B cell (primary cell): Measurements from ENCODE around the gene ZNF846. TPM values are rescaled to one million over a fixed set of nuclear protein-coding genes. Genes with fewer than 3 reads are reported as not detected.
"Not testable (repeated sequence)": the region's sequence is repeated elsewhere in the genome, so short reads cannot be mapped to it uniquely, and the experiment has no call there.

Experiments used
- ATAC-seq: fragments of 200-7000 bp; cut with Tn5 transposase; one replicate; pipeline ENCODE4 v1.10.0; 2021; ENCODE audit warnings: low read depth, mild to moderate bottlenecking, moderate number of reproducible peaks, moderate library complexity
- CTCF ChIA-PET: fragments of 350-600 bp; sonication (Branson Sonifier 250); formaldehyde crosslinking; loops from one replicate; lab custom pipeline; 2021; ENCODE audit warnings: antibody characterized with exemption, inconsistent platforms; lab: Charles Lee
- POLR2A ChIA-PET: fragments of 350-600 bp; sonication (Branson Sonifier 250); formaldehyde crosslinking; loops from one replicate; lab custom pipeline; 2021; ENCODE audit warnings: antibody characterized with exemption; lab: Charles Lee
- DNase-seq: peaks from one replicate; pipeline ENCODE4 v3.0.0; 2013
- H2AFZ ChIP-seq: 2 replicates; pipeline ENCODE4 v1.6.1; 2012; ENCODE audit warnings: mild to moderate bottlenecking, low read depth, low read length; ENCODE audit not compliant: insufficient read depth, poor library complexity, severe bottlenecking
- H3K27ac ChIP-seq, 2 donors: 1 replicate in 1 of 2; 2 replicates in 1 of 2; pipeline ENCODE4 v1.5.1; 2012 to 2013; ENCODE audit warnings: low read length in 2 of 2, mild to moderate bottlenecking in 2 of 2, moderate library complexity in 1 of 2
- H3K27me3 ChIP-seq, 4 experiments: fragments of 200-600 bp in 1 of 4; sonication (generic) in 1 of 4; replicated peaks in 1 of 4; 1 replicate in 2 of 4; 2 replicates in 2 of 4; pipeline versions ENCODE4 v1.6.1 to v1.7.0; 2013 to 2016; ENCODE audit warnings: low read length in 3 of 4, mild to moderate bottlenecking in 2 of 4, mixed read lengths in 1 of 4, moderate library complexity in 1 of 4; ENCODE audit not compliant: insufficient read depth in 4 of 4, control insufficient read depth in 3 of 4; ENCODE audit errors: control extremely low read depth in 1 of 4
- H3K36me3 ChIP-seq, 2 experiments: replicated peaks in 1 of 2; 1 replicate in 1 of 2; 2 replicates in 1 of 2; pipeline versions ENCODE4 v1.6.1 to v1.7.1; 2013; ENCODE audit warnings: low read length in 1 of 2; ENCODE audit not compliant: insufficient read depth in 2 of 2, control insufficient read depth in 1 of 2; ENCODE audit errors: control extremely low read depth in 1 of 2, extremely low read depth in 1 of 2
- H3K4me1 ChIP-seq, 2 donors: fragments of 200-600 bp in 1 of 2; sonication (generic) in 1 of 2; 1 replicate in 1 of 2; 2 replicates in 1 of 2; pipeline versions ENCODE4 v1.5.1 to v1.6.1; 2013 to 2017; ENCODE audit warnings: low read length in 2 of 2; ENCODE audit not compliant: control insufficient read depth in 2 of 2, insufficient read depth in 2 of 2
- H3K4me2 ChIP-seq: replicated peaks from 2 replicates; pipeline ENCODE3; 2012; ENCODE audit warnings: mild to moderate bottlenecking, low read depth, low read length; ENCODE audit not compliant: poor library complexity, severe bottlenecking
- H3K4me3 ChIP-seq, 5 experiments: fragments of 200-600 bp in 1 of 5; sonication (generic) in 1 of 5; 1 replicate in 3 of 5; 2 replicates in 2 of 5; pipeline versions ENCODE4 v1.5.1 to v1.7.0; 2011 to 2016; ENCODE audit warnings: low read length in 4 of 5, mild to moderate bottlenecking in 4 of 5, low read depth in 2 of 5, control low read depth in 1 of 5, moderate library complexity in 1 of 5; ENCODE audit not compliant: insufficient read depth in 1 of 5; ENCODE audit errors: control extremely low read depth in 1 of 5, extremely low read depth in 1 of 5
- H3K79me2 ChIP-seq: fragments of 200-600 bp; sonication (generic); one replicate; pipeline ENCODE4 v1.6.0; 2016; ENCODE audit warnings: low read length; ENCODE audit not compliant: control insufficient read depth, insufficient read depth
- H3K9ac ChIP-seq: fragments of 200-600 bp; sonication (generic); 2 replicates; pipeline ENCODE4 v1.6.1; 2017; ENCODE audit warnings: mild to moderate bottlenecking, low read length, moderate library complexity
- H3K9me3 ChIP-seq, 3 donors: one replicate each; pipeline versions ENCODE4 v1.6.1 to v1.7.1; 2013; ENCODE audit warnings: low read length in 2 of 3; ENCODE audit not compliant: control insufficient read depth in 2 of 3, insufficient read depth in 1 of 3; ENCODE audit errors: control extremely low read depth in 1 of 3
- H4K20me1 ChIP-seq: 2 replicates; pipeline ENCODE4 v1.6.0; 2012; ENCODE audit warnings: mild to moderate bottlenecking, low read length; ENCODE audit not compliant: insufficient read depth, control insufficient read depth, poor library complexity, severe bottlenecking
- H3K27ac Mint-ChIP-seq: one replicate; pipeline ENCODE4 v1.8.0; 2021; ENCODE audit warnings: mixed read lengths
- H3K27me3 Mint-ChIP-seq: one replicate; pipeline ENCODE4 v1.8.0; 2021; ENCODE audit warnings: mixed read lengths
- H3K4me1 Mint-ChIP-seq: one replicate; pipeline ENCODE4 v1.8.0; 2021; ENCODE audit warnings: mixed read lengths
- H3K4me3 Mint-ChIP-seq: one replicate; pipeline ENCODE4 v1.8.0; 2021; ENCODE audit warnings: mixed read lengths
- H3K9me3 Mint-ChIP-seq: one replicate; pipeline ENCODE4 v1.8.0; 2022; ENCODE audit warnings: mixed read lengths; ENCODE audit not compliant: insufficient read depth
- EZH2 ChIP-seq: IDR thresholded peaks from 2 replicates; pipeline ENCODE4 v1.6.1; 2012; ENCODE audit warnings: borderline replicate concordance, low read depth, mild to moderate bottlenecking, moderate library complexity, low read length; ENCODE audit not compliant: insufficient read depth, poor library complexity, severe bottlenecking
- WGBS: methylation state at CpG from one replicate; pipeline ENCODE4 v1.1.5; 2013; ENCODE audit warnings: missing lambda C conversion rate; ENCODE audit not compliant: insufficient coverage; 5-methylcytosine and 5-hydroxymethylcytosine counted together
- intact Hi-C: fragments of 100-400 bp; cut with micrococcal nuclease; formaldehyde crosslinking; loops from one replicate; pipeline ENCODE4 v1.10.0; 2022
- polyA plus RNA-seq: library from polyadenylated mRNA; depleted of rRNA; stranded (reverse); fragments of >200 nt; gene quantifications from 2 replicates; pipeline ENCODE4 v1.2.3, GENCODE V29; 2012
- total RNA-seq, 2 donors: library from RNA; stranded (reverse); fragments of 120-200 nt in 1 of 2; gene quantifications; 1 replicate in 1 of 2; 2 replicates in 1 of 2; pipeline versions ENCODE4 v1.2.3 to v1.2.4, GENCODE V29; 2013 to 2022
- TF ChIP-seq, protein P1 (sequence below): fragments of 200-600 bp; IDR thresholded peaks from one replicate; pipeline ENCODE4 v1.8.0; 2022; ENCODE audit warnings: antibody characterized with exemption, mild to moderate bottlenecking

The ZNF846 gene
- total and polyA plus RNA-seq, 2 donors (not counting 1 experiment from before 2014, with no cell fraction given), result 8.8 to 18.2 TPM

GRCh38 chr19:9741476-9742171 lies 26.9 kb downstream of the ZNF846 start:
- ChIA-PET POLR2A (no interaction called here), CTCF (no interaction called here)
- H3K27ac ChIP-seq, result no peak overlapping the region
- intact Hi-C loops, result no loop called here
- H3K36me3 ChIP-seq, result no peaks in the 10 kb centered on the region
- no peaks in the 10 kb centered on the region for H4K20me1 ChIP-seq
- Mint-ChIP-seq H3K4me3 (no peak overlapping the region), H3K4me1 (no peaks in the 10 kb centered on the region), H3K27ac (no peak overlapping the region), H3K9me3 (peaks cover 4% of the 10 kb centered on the region), H3K27me3 (no peaks in the 10 kb centered on the region)
- no peaks in the 10 kb centered on the region for H3K27me3 ChIP-seq
- H3K9me3 ChIP-seq, result peaks cover 0 to 6% (median 0%) of the 10 kb centered on the region in 3 donors
- no peaks in the 10 kb centered on the region for H3K4me1 ChIP-seq
- WGBS, result 97% methylated on average over 4 of the region's 5 CpGs
- DNase-seq (no peak), ATAC-seq (no peak)
- TF ChIP-seq, protein P1, sequence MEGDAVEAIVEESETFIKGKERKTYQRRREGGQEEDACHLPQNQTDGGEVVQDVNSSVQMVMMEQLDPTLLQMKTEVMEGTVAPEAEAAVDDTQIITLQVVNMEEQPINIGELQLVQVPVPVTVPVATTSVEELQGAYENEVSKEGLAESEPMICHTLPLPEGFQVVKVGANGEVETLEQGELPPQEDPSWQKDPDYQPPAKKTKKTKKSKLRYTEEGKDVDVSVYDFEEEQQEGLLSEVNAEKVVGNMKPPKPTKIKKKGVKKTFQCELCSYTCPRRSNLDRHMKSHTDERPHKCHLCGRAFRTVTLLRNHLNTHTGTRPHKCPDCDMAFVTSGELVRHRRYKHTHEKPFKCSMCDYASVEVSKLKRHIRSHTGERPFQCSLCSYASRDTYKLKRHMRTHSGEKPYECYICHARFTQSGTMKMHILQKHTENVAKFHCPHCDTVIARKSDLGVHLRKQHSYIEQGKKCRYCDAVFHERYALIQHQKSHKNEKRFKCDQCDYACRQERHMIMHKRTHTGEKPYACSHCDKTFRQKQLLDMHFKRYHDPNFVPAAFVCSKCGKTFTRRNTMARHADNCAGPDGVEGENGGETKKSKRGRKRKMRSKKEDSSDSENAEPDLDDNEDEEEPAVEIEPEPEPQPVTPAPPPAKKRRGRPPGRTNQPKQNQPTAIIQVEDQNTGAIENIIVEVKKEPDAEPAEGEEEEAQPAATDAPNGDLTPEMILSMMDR, result no peak
- no peak for TF ChIP-seq EZH2
- no peak overlapping the region for H3K4me2 ChIP-seq
- H3K4me3 ChIP-seq, result no peak overlapping the region
- no peak overlapping the region for H2AFZ ChIP-seq
- H3K9ac ChIP-seq, result no peak overlapping the region
- H3K79me2 ChIP-seq, result no peaks in the 10 kb centered on the region

GRCh38 chr19:9735986-9736385 lies 32.6 kb downstream of the ZNF846 start:
- Histone ChIP-seq H3K27me3 (no peaks in the 10 kb centered on the region), H3K9ac (no peak overlapping the region), H4K20me1 (no peaks in the 10 kb centered on the region), H3K4me3 (no peak overlapping the region), H3K27ac (no peak overlapping the region), H3K79me2 (no peaks in the 10 kb centered on the region), H3K4me2 (no peak overlapping the region), H3K4me1 (no peaks in the 10 kb centered on the region), H3K9me3 (peaks cover 0 to 25% (median 0%) of the 10 kb centered on the region in 3 donors), H2AFZ (no peak overlapping the region), H3K36me3 (no peaks in the 10 kb centered on the region)
- DNase-seq, result no peak
- 87% methylated on average over 10 of the region's 10 CpGs for WGBS
- no peaks in the 10 kb centered on the region for H3K27me3 Mint-ChIP-seq
- no peak for ATAC-seq
- TF ChIP-seq, protein P1, result no peak
- ChIA-PET POLR2A (no interaction called here), CTCF (interaction anchor here (0.6 kb wide), 1 partner anchor 123 kb away, joined by 3 read pairs; no protein-coding TSS in a partner anchor)
- H3K4me1 Mint-ChIP-seq, result no peaks in the 10 kb centered on the region
- intact Hi-C loops, result no loop called here
- H3K27ac Mint-ChIP-seq, result no peak overlapping the region
- H3K4me3 Mint-ChIP-seq, result no peak overlapping the region
- peaks cover under 1% of the 10 kb centered on the region for H3K9me3 Mint-ChIP-seq

DNA sequence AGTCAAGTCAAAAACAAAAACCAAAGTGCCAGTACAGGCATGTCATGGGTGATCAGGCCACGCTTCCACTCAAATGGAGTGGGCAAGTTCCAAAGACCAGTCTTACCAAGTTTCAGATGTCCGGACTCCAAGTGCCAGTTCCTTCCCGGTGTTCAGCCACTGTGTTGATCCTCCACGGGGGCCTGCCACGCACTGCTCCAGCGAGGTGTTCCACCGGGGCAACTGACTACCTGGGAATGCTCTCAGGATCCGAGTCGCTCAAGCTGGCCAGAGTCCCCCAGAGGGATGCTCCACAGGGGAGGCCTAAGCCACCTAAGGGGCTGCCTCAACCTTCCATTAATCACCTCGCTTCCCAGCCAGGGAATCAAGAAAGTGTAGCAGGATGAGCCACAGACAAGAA lies 38.5 kb downstream of the ZNF846 start:
- H3K9me3 ChIP-seq, result peaks cover 0 to 15% (median 0%) of the 10 kb centered on the region in 3 donors
- intact Hi-C loops, H3K4me1 ChIP-seq, H3K4me3 ChIP-seq, POLR2A ChIA-PET, H2AFZ ChIP-seq, ATAC-seq, H3K4me2 ChIP-seq, H3K9me3 Mint-ChIP-seq, DNase-seq, H3K27me3 ChIP-seq, H3K4me1 Mint-ChIP-seq, H3K27ac ChIP-seq, H3K27ac Mint-ChIP-seq, H3K27me3 Mint-ChIP-seq, H3K9ac ChIP-seq, CTCF ChIA-PET, H3K79me2 ChIP-seq, H3K36me3 ChIP-seq, H4K20me1 ChIP-seq, H3K4me3 Mint-ChIP-seq: not testable (repeated sequence)
- 97% methylated on average over 9 of the region's 10 CpGs for WGBS
